H1 (cell line): Measurements from ENCODE around the gene MAFG. TPM values are rescaled to one million over a fixed set of nuclear protein-coding genes. Genes with fewer than 3 reads are reported as not detected.

Source experiments
- CTCF ChIA-PET: fragments of 300-600 bp; sonication (Branson Sonifier 250); formaldehyde crosslinking; loops from one replicate; lab custom pipeline; 2021; ENCODE audit not compliant: partially characterized antibody; lab: Charles Lee
- POLR2A ChIA-PET: fragments of 300-600 bp; sonication (Branson Sonifier 250); formaldehyde crosslinking; loops from one replicate; lab custom pipeline; 2021; ENCODE audit warnings: inconsistent platforms; ENCODE audit not compliant: partially characterized antibody; lab: Charles Lee
- DNase-seq, 2 experiments: peaks; one replicate each; pipeline versions ENCODE4 v3.0.0 to v3.0.0-alpha.2; 2010 to 2022; ENCODE audit warnings: low spot score in 2 of 2, low read depth in 1 of 2, mixed read lengths in 1 of 2
- FAIRE-seq: peaks from 2 replicates; lab custom pipeline; 2011; peaks lifted over from hg19 to GRCh38; lab: Jason Lieb, UNC
- H2AFZ ChIP-seq: 2 replicates; pipeline ENCODE4 v1.8.1; 2012; ENCODE audit warnings: low read length, inconsistent platforms
- H2AK5ac ChIP-seq: 2 replicates; pipeline ENCODE4 v1.6.1; 2013; ENCODE audit warnings: low read depth, low read length
- H2BK120ac ChIP-seq: replicated peaks from 2 replicates; pipeline ENCODE3; 2013; ENCODE audit warnings: low read depth, low read length, inconsistent platforms
- H2BK12ac ChIP-seq: 2 replicates; pipeline ENCODE4 v1.6.1; 2013; ENCODE audit warnings: low read depth, low read length
- H2BK15ac ChIP-seq: 2 replicates; pipeline ENCODE4 v1.6.1; 2013; ENCODE audit warnings: low read length
- H2BK20ac ChIP-seq: 2 replicates; pipeline ENCODE4 v1.6.1; 2013; ENCODE audit warnings: low read length
- H2BK5ac ChIP-seq: 2 replicates; pipeline ENCODE4 v1.6.1; 2013; ENCODE audit warnings: low read depth, low read length
- H3K14ac ChIP-seq: 2 replicates; pipeline ENCODE4 v1.6.1; 2013; ENCODE audit warnings: inconsistent platforms; ENCODE audit not compliant: insufficient read length
- H3K18ac ChIP-seq: 2 replicates; pipeline ENCODE4 v1.6.1; 2013; ENCODE audit warnings: low read length; ENCODE audit errors: extremely low read depth
- H3K23ac ChIP-seq: 2 replicates; pipeline ENCODE4 v1.6.1; 2013; ENCODE audit warnings: inconsistent platforms; ENCODE audit not compliant: insufficient read length
- H3K23me2 ChIP-seq: 2 replicates; pipeline ENCODE4 v1.6.1; 2013; ENCODE audit warnings: low read depth, low read length
- H3K27ac ChIP-seq: 2 replicates; pipeline ENCODE4 v1.6.1; 2011; ENCODE audit warnings: low read depth, low read length, inconsistent platforms
- H3K27me3 ChIP-seq, 4 experiments: replicated peaks in 1 of 4; 1 replicate in 1 of 4; 2 replicates in 3 of 4; pipeline versions ENCODE4 v1.6.1 to v1.8.1; 2011 to 2013; ENCODE audit warnings: low read length in 3 of 4, mild to moderate bottlenecking in 3 of 4, inconsistent platforms in 2 of 4, mixed read lengths in 2 of 4, moderate library complexity in 1 of 4; ENCODE audit not compliant: control insufficient read depth in 3 of 4, insufficient read depth in 3 of 4; ENCODE audit errors: extremely low read depth in 1 of 4
- H3K36me3 ChIP-seq, 4 experiments: 2 replicates each; pipeline versions ENCODE4 v1.6.1 to v1.8.1; 2011 to 2013; ENCODE audit warnings: mild to moderate bottlenecking in 4 of 4, low read length in 3 of 4, moderate library complexity in 2 of 4, control low read depth in 1 of 4, inconsistent platforms in 1 of 4; ENCODE audit not compliant: insufficient read depth in 4 of 4, control insufficient read depth in 2 of 4
- H3K4ac ChIP-seq: replicated peaks from 2 replicates; pipeline ENCODE3; 2013; ENCODE audit warnings: low read length, low read depth, mixed read lengths, inconsistent platforms; ENCODE audit not compliant: insufficient read length
- H3K4me1 ChIP-seq, 4 experiments: replicated peaks in 1 of 4; 1 replicate in 1 of 4; 2 replicates in 3 of 4; pipeline versions ENCODE4 v1.6.1 to v1.8.1; 2011 to 2013; ENCODE audit warnings: low read length in 3 of 4, inconsistent platforms in 2 of 4, mixed read lengths in 1 of 4; ENCODE audit not compliant: insufficient read depth in 4 of 4, control insufficient read depth in 3 of 4
- H3K4me2 ChIP-seq, 2 experiments: 2 replicates each; pipeline versions ENCODE4 v1.6.1 to v1.8.1; 2011 to 2013; ENCODE audit warnings: low read depth in 2 of 2, low read length in 2 of 2, control low read depth in 1 of 2, inconsistent platforms in 1 of 2, mild to moderate bottlenecking in 1 of 2; ENCODE audit not compliant: insufficient read depth in 1 of 2
- H3K4me3 ChIP-seq, 4 experiments: fragments of 200-600, 300-600 bp in 1 of 4; sonication (generic), shearing (Covaris generic), sonication (Bioruptor Twin) in 1 of 4; 2 replicates each; pipeline versions ENCODE4 v1.5.1 to v1.8.1; 2011 to 2016; ENCODE audit warnings: low read length in 4 of 4, low read depth in 3 of 4, control low read depth in 2 of 4, inconsistent platforms in 2 of 4, mild to moderate bottlenecking in 2 of 4, mixed read lengths in 1 of 4, moderate library complexity in 1 of 4; ENCODE audit not compliant: insufficient read depth in 2 of 4; ENCODE audit errors: extremely low read depth in 1 of 4
- H3K56ac ChIP-seq: replicated peaks from 2 replicates; pipeline ENCODE3; 2013; ENCODE audit warnings: low read depth, mild to moderate bottlenecking, mixed read lengths, low read length, inconsistent platforms; ENCODE audit not compliant: insufficient read length
- H3K79me1 ChIP-seq: 2 replicates; pipeline ENCODE4 v1.6.1; 2013; ENCODE audit warnings: low read depth, low read length, control low read depth
- H3K79me2 ChIP-seq, 2 experiments: 2 replicates each; pipeline versions ENCODE4 v1.6.1 to v1.8.1; 2012 to 2013; ENCODE audit warnings: low read length in 2 of 2, mild to moderate bottlenecking in 2 of 2, inconsistent platforms in 1 of 2; ENCODE audit not compliant: insufficient read depth in 2 of 2, control insufficient read depth in 1 of 2
- H3K9ac ChIP-seq, 4 experiments: replicated peaks in 1 of 4; 1 replicate in 1 of 4; 2 replicates in 3 of 4; pipeline versions ENCODE4 v1.6.1 to v1.8.1; 2011 to 2013; ENCODE audit warnings: low read depth in 3 of 4, low read length in 3 of 4, control low read depth in 2 of 4, mild to moderate bottlenecking in 2 of 4, moderate library complexity in 2 of 4, inconsistent platforms in 1 of 4; ENCODE audit errors: extremely low read depth in 1 of 4
- H3K9me3 ChIP-seq, 2 experiments: 2 replicates each; pipeline versions ENCODE4 v1.6.1 to v1.8.1; 2012 to 2013; ENCODE audit warnings: mild to moderate bottlenecking in 2 of 2, moderate library complexity in 2 of 2, control low read depth in 1 of 2, inconsistent platforms in 1 of 2, low read depth in 1 of 2, low read length in 1 of 2, mixed read lengths in 1 of 2; ENCODE audit not compliant: insufficient read depth in 2 of 2
- H4K20me1 ChIP-seq, 2 experiments: replicated peaks in 1 of 2; 2 replicates each; pipeline versions ENCODE3 to v1.8.1; 2011 to 2013; ENCODE audit warnings: inconsistent platforms in 2 of 2, low read length in 2 of 2, mild to moderate bottlenecking in 1 of 2; ENCODE audit not compliant: insufficient read depth in 2 of 2, control insufficient read depth in 1 of 2
- H4K5ac ChIP-seq: 2 replicates; pipeline ENCODE4 v1.6.1; 2013; ENCODE audit warnings: low read length, low read depth, mixed read lengths, inconsistent platforms; ENCODE audit not compliant: insufficient read length
- H4K8ac ChIP-seq: 2 replicates; pipeline ENCODE4 v1.8.0; 2013; ENCODE audit warnings: mild to moderate bottlenecking, moderate library complexity, low read length, inconsistent platforms; ENCODE audit not compliant: insufficient read depth; ENCODE audit errors: extremely low read depth
- H4K91ac ChIP-seq: replicated peaks from 2 replicates; pipeline ENCODE3; 2013; ENCODE audit warnings: low read length, mixed read lengths, inconsistent platforms; ENCODE audit not compliant: insufficient read length
- JUN ChIP-seq: IDR thresholded peaks from 2 replicates; pipeline ENCODE4 v1.6.1; 2011; ENCODE audit warnings: low read depth, mild to moderate bottlenecking, improper control_type of control experiment, low read length
- JUND ChIP-seq: IDR thresholded peaks from 2 replicates; pipeline ENCODE4 v1.6.1; 2011; ENCODE audit warnings: mild to moderate bottlenecking, improper control_type of control experiment, low read length
- NRF1 ChIP-seq: IDR thresholded peaks from 2 replicates; pipeline ENCODE4 v1.6.1; 2011; ENCODE audit warnings: mild to moderate bottlenecking, low read depth, low read length, improper control_type of control experiment
- SP2 ChIP-seq: IDR thresholded peaks from 2 replicates; pipeline ENCODE4 v1.6.1; 2012; ENCODE audit warnings: mild to moderate bottlenecking, low read length, inconsistent platforms
- SUZ12 ChIP-seq: fragments of 200-600 bp; sonication (generic); IDR thresholded peaks from 2 replicates; pipeline ENCODE4 v1.6.1; 2012; ENCODE audit warnings: mild to moderate bottlenecking, inconsistent platforms, low read length, moderate library complexity, mixed read lengths
- TAF7 ChIP-seq: optimal IDR thresholded peaks from 2 replicates; pipeline ENCODE3; 2011; ENCODE audit warnings: low read depth, mild to moderate bottlenecking, inconsistent platforms, low read length, moderate library complexity, borderline replicate concordance
- TEAD4 ChIP-seq: IDR thresholded peaks from 2 replicates; pipeline ENCODE4 v1.6.1; 2012; ENCODE audit warnings: low read depth, low read length, inconsistent platforms, mixed read lengths
- WGBS, 2 experiments: shearing (Covaris generic) in 1 of 2; methylation state at CpG; one replicate each; pipeline versions ENCODE4 v1.1.6 to v1.1.7; 2013 to 2015; ENCODE audit warnings: low lambda C conversion rate in 2 of 2, mixed read lengths in 2 of 2, inconsistent platforms in 1 of 2, low coverage in 1 of 2, missing lambda C conversion rate in 1 of 2; ENCODE audit not compliant: insufficient replicate concordance in 2 of 2, insufficient coverage in 1 of 2, insufficient read length in 1 of 2; ENCODE audit errors: extremely low coverage in 1 of 2, missing lambda C conversion rate in 1 of 2; 5-methylcytosine and 5-hydroxymethylcytosine counted together
- long read RNA-seq, 2 experiments: library from RNA in 1 of 2; library from capped mRNA in 1 of 2; stranded (forward); transcript quantifications; one replicate each; pipeline ENCODE4 v2.0.0, GENCODE V29; 2021; ENCODE audit warnings: inconsistent platforms in 1 of 2
- polyA minus RNA-seq, 3 experiments: library from RNA; depleted of rRNA, polyadenylated mRNA; stranded (reverse); fragments of >200 nt; gene quantifications; 1 replicate in 2 of 3; 2 replicates in 1 of 3; pipeline ENCODE4 v1.2.3, GENCODE V29; 2011
- polyA plus RNA-seq, 7 experiments: library from polyadenylated mRNA; depleted of rRNA in 3 of 7; stranded (reverse) in 5 of 7; unstranded in 2 of 7; fragments of >200 nt in 5 of 7; fragments of 200-250 nt in 2 of 7; gene quantifications; 1 replicate in 5 of 7; 2 replicates in 1 of 7; 4 replicates in 1 of 7; pipeline versions ENCODE4 v1.2.1 to v1.2.3, GENCODE V29; 2011 to 2013; ENCODE audit warnings: missing spikeins in 2 of 7, mixed read lengths in 2 of 7
- total RNA-seq: library from RNA; stranded (reverse); fragmentation: NEBNext Ultra II Directional; extraction: Animal tissue kit (Norgen Biotek cat#: 25700); gene quantifications from 2 replicates; pipeline ENCODE4 v1.2.1, GENCODE V29; 2021

MAFG gene
- total RNA-seq, result 26.9 and 27.7 TPM in 2 replicates
- 25.5 and 36.9 TPM in 2 replicates for polyA plus RNA-seq (2011; rRNA removed)
- 22.0 TPM for polyA plus RNA-seq (2011; cell fraction: cytosol; rRNA removed)
- 71.6 TPM for polyA plus RNA-seq (2011; cell fraction: nucleus; rRNA removed)
- polyA plus RNA-seq (2012, experiment 1 of 2), result 25.0 to 30.3 TPM (median 27.4 TPM) in 4 replicates
- polyA plus RNA-seq (2012, experiment 2 of 2), result 24.6 TPM
- 26.0 TPM for polyA plus RNA-seq (2013, experiment 1 of 2)
- 25.6 TPM for polyA plus RNA-seq (2013, experiment 2 of 2)
- polyA minus RNA-seq (2011; rRNA and poly(A)+ RNA removed), result 13.0 and 13.1 TPM in 2 replicates
- polyA minus RNA-seq (2011; cell fraction: cytosol; rRNA and poly(A)+ RNA removed), result 7.5 TPM
- polyA minus RNA-seq (2011; cell fraction: nucleus; rRNA and poly(A)+ RNA removed), result 13.1 TPM
- long read RNA-seq, experiment 1, partial matches to known transcripts, result 0 of 15 reads
- long read RNA-seq, experiment 1, other reads (novel, unspliced or antisense), result 15 of 15 reads
- long read RNA-seq, experiment 2, partial matches to known transcripts, result 0 of 2 reads
- long read RNA-seq, experiment 2, other reads (novel, unspliced or antisense), result 2 of 2 reads

DNA sequence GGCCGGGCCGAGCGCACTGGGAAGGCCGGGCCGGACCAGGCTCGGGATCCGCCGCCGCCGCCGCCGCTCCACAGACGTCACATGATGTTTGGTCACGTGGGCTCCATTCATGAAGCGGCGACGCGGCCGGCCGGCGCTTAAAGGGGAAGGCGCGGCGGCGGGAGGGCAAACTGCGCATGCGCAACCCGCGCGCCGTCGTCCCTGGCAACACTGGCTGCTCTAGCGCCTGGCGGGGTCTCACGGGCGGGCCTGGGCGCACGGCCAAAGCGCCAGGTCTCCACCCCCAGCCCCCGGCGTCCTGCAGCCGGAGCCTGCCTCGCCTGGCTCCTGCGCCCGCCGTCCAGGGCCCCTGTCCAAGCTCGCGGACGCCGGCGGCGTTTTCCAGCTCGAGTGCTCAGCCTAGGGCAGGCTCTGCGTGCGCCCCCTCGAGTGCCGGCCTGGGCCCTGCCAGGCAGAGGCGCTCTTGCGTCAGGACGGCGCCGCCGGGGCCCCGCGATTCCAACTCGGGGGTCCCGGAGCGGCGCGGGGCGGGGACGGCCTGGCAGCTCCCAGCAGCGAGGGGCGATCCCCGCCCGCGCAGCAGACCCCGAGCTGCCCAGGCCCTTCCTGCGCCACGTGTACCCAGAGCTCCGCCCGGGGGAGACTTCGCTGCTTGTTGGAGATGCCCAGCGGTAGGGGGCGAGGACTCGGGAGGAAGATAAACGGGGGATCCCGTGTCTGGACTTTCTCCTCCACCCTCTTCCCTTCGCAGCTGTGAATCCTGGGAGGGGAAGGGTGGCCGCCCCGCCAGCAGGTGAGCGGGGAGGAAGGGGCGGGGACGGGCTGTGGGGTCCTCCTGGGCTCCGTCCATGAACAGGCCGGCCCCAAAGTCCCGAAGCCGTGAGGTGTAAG is at the start of gene MAFG:
TSS of gene MAFG (minus strand) at position 83 of the 891 bp plus-strand sequence. CDS start 4,550 bp downstream, outside the sequence.
- peaks cover 6 to 35% of the 10 kb centered on the region in 2 experiments; a peak in 3 of 4 replicates for H3K79me2 ChIP-seq
- H3K23ac ChIP-seq, result peak within 1 kb of the TSS; percentile 17
- H3K14ac ChIP-seq, result no peak within 1 kb of the TSS
- peak within 1 kb of the TSS; percentile 89 for H4K8ac ChIP-seq
- H3K9me3 ChIP-seq, result no peaks in the 10 kb centered on the region
- H3K4me2 ChIP-seq, result peak within 1 kb of the TSS; percentile 88 to 94
- POLR2A ChIA-PET, result interaction anchor here (0.8 to 14.6 kb wide), 21 partner anchors 8 to 226 kb away, joined by 3 to 150 read pairs (median 4); partner anchors contain the start of genes MYADML2, NPB, PCYT2 and PYCR1
- no peak within 1 kb of the TSS for H2BK15ac ChIP-seq
- peaks cover 0 to 37% (median 28%) of the 10 kb centered on the region in 4 experiments; a peak in 6 of 7 replicates for H3K4me1 ChIP-seq
- H2BK5ac ChIP-seq, result peak within 1 kb of the TSS; percentile 75
- WGBS, 2 experiments, result 1% methylated on average over 44 of the region's 98 CpGs; no CpG with 5 or more reads in 1 of the 2 experiments
- no peak within 1 kb of the TSS for H2BK20ac ChIP-seq
- H3K27me3 ChIP-seq, result peaks cover 0 to 12% (median 9%) of the 10 kb centered on the region in 4 experiments; a peak in 4 of 7 replicates
- H2BK12ac ChIP-seq, result no peak within 1 kb of the TSS
- H3K23me2 ChIP-seq, result peaks cover 15% of the 10 kb centered on the region; the same call in 1 of the 2 replicates
- H2AFZ ChIP-seq, result no peak within 1 kb of the TSS; the same call in 1 of the 2 replicates
- H3K18ac ChIP-seq, result peak within 1 kb of the TSS; percentile 62
- peaks cover 9 to 26% of the 10 kb centered on the region in 2 experiments for H4K20me1 ChIP-seq
- peaks cover 24% of the 10 kb centered on the region for H3K79me1 ChIP-seq
- peak within 1 kb of the TSS; percentile 94 for H4K91ac ChIP-seq
- peak within 1 kb of the TSS; percentile 27 for H3K56ac ChIP-seq
- H3K9ac ChIP-seq, result peak within 1 kb of the TSS; percentile 39 to 75 (median 54); a peak in 6 of 7 replicates
- peak within 1 kb of the TSS; percentile 54 for H4K5ac ChIP-seq
- H2AK5ac ChIP-seq, result peak within 1 kb of the TSS; percentile 71; the same call in 1 of the 2 replicates
- FAIRE-seq (no peak), DNase-seq (peak; percentile 70 to 95)
- CTCF ChIA-PET, result interaction anchor here (0.6 to 3.2 kb wide), 16 partner anchors 12 to 198 kb away, joined by 3 to 16 read pairs (median 4); partner anchors contain the start of genes CENPX, LRRC45 and NOTUM
- H3K27ac ChIP-seq, result peak within 1 kb of the TSS; percentile 72
- no peak within 1 kb of the TSS for H2BK120ac ChIP-seq
- peak within 1 kb of the TSS; percentile 67 to 89 (median 70) for H3K4me3 ChIP-seq
- H3K36me3 ChIP-seq, result peaks cover 0 to 1% (median 0%) of the 10 kb centered on the region in 4 experiments; a peak in 1 of 8 replicates
- peak within 1 kb of the TSS; percentile 21 for H3K4ac ChIP-seq
- TF ChIP-seq TAF7 (no peak), NRF1 (peak; percentile 76), SUZ12 (no peak), SP2 (no peak), JUND (no peak), JUN (no peak), TEAD4 (no peak)
